HCT116 (cell line): Measurements from ENCODE around the gene TCF7L2.

Experiments
- ELF1 ChIP-seq: IDR thresholded peaks from 2 replicates; pipeline ENCODE4 v1.6.1; 2012; ENCODE audit warnings: low read depth, borderline replicate concordance
- JUND ChIP-seq: IDR thresholded peaks from 2 replicates; pipeline ENCODE4 v1.6.1; 2012
- POLR2A ChIP-seq: IDR thresholded peaks from 2 replicates; pipeline ENCODE4 v1.7.0; 2011; ENCODE audit warnings: borderline replicate concordance; ENCODE audit not compliant: insufficient read depth, insufficient read length; ENCODE audit errors: extremely low read depth
- POLR2AphosphoS5 ChIP-seq: IDR thresholded peaks from 2 replicates; pipeline ENCODE4 v1.6.1; 2011; ENCODE audit warnings: mild to moderate bottlenecking, low read depth, low read length, moderate library complexity
- RAD21 ChIP-seq: IDR thresholded peaks from 2 replicates; pipeline ENCODE4 v1.6.1; 2012; ENCODE audit warnings: low read depth, mild to moderate bottlenecking
- ZNF274 ChIP-seq: fragments of 200-500 bp; sonication (Bioruptor generic); IDR thresholded peaks from 2 replicates; pipeline ENCODE4 v1.6.1; 2014; ENCODE audit warnings: mild to moderate bottlenecking, low read depth, low read length, inconsistent platforms
- TF ChIP-seq, protein P1 (sequence below), 3 experiments: fragments of 200-600 bp in 1 of 3; sonication (generic) in 1 of 3; IDR thresholded peaks in 2 of 3; conservative IDR thresholded peaks in 1 of 3; 2 replicates each; pipeline ENCODE4 v1.5.1; 2012 to 2017; ENCODE audit warnings: low read depth in 2 of 3, low read length in 2 of 3, antibody characterized with exemption in 1 of 3, borderline replicate concordance in 1 of 3, control low read depth in 1 of 3, mild to moderate bottlenecking in 1 of 3, mixed read lengths in 1 of 3, mixed run types in 1 of 3, moderate library complexity in 1 of 3; ENCODE audit not compliant: insufficient read depth in 1 of 3
- TF ChIP-seq, protein P2 (sequence below): IDR thresholded peaks from 2 replicates; pipeline ENCODE4 v1.6.1; 2012; ENCODE audit warnings: low read depth

DNA sequence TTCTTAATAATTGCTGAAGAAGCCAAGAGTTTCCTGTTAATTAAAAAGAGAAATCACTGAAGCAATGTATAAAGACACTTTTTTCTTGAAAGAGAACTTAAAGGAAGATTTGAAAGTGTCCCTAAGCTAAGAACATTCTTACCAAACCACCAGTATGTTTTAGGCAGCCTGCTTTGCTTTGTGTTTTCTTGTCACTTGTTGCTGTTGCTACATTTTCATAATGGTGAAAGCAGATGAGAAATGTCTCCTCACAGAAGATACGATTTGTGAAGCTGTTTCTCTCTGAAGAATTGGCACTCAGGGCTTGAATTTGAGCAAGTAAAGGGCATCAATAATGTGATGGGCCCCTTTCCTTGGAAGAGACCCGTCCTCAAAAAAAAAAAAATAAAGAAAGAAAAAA is 30.9 kb downstream of the TCF7L2 start:
- TF ChIP-seq, protein P1, sequence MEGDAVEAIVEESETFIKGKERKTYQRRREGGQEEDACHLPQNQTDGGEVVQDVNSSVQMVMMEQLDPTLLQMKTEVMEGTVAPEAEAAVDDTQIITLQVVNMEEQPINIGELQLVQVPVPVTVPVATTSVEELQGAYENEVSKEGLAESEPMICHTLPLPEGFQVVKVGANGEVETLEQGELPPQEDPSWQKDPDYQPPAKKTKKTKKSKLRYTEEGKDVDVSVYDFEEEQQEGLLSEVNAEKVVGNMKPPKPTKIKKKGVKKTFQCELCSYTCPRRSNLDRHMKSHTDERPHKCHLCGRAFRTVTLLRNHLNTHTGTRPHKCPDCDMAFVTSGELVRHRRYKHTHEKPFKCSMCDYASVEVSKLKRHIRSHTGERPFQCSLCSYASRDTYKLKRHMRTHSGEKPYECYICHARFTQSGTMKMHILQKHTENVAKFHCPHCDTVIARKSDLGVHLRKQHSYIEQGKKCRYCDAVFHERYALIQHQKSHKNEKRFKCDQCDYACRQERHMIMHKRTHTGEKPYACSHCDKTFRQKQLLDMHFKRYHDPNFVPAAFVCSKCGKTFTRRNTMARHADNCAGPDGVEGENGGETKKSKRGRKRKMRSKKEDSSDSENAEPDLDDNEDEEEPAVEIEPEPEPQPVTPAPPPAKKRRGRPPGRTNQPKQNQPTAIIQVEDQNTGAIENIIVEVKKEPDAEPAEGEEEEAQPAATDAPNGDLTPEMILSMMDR (IDR thresholded peaks at IDR 0.05 in 2 of 3, conservative IDR thresholded peaks at IDR 0.05 in 1 of 3; ENCODE audit: borderline replicate concordance in 1 of 3, insufficient read depth in 1 of 3, low read depth in 2 of 3, low read length in 2 of 3), result no peak
- TF ChIP-seq POLR2A (no peak), RAD21 (no peak), ELF1 (no peak), ZNF274 (no peak), JUND (no peak), POLR2AphosphoS5 (no peak)
- TF ChIP-seq, protein P2, sequence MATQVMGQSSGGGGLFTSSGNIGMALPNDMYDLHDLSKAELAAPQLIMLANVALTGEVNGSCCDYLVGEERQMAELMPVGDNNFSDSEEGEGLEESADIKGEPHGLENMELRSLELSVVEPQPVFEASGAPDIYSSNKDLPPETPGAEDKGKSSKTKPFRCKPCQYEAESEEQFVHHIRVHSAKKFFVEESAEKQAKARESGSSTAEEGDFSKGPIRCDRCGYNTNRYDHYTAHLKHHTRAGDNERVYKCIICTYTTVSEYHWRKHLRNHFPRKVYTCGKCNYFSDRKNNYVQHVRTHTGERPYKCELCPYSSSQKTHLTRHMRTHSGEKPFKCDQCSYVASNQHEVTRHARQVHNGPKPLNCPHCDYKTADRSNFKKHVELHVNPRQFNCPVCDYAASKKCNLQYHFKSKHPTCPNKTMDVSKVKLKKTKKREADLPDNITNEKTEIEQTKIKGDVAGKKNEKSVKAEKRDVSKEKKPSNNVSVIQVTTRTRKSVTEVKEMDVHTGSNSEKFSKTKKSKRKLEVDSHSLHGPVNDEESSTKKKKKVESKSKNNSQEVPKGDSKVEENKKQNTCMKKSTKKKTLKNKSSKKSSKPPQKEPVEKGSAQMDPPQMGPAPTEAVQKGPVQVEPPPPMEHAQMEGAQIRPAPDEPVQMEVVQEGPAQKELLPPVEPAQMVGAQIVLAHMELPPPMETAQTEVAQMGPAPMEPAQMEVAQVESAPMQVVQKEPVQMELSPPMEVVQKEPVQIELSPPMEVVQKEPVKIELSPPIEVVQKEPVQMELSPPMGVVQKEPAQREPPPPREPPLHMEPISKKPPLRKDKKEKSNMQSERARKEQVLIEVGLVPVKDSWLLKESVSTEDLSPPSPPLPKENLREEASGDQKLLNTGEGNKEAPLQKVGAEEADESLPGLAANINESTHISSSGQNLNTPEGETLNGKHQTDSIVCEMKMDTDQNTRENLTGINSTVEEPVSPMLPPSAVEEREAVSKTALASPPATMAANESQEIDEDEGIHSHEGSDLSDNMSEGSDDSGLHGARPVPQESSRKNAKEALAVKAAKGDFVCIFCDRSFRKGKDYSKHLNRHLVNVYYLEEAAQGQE, result no peak
